Aorta (tissue), 5 donors: Measurements from ENCODE around the gene AURKB. TPM values are rescaled to one million over a fixed set of nuclear protein-coding genes. Genes with fewer than 3 reads are reported as not detected.
"Not testable (repeated sequence)": the region's sequence is repeated elsewhere in the genome, so short reads cannot be mapped to it uniquely, and the experiment has no call there.

Experiments used
- ATAC-seq: fragments of 200-7000 bp; cut with Tn5 transposase; one replicate; pipeline ENCODE4 v1.9.1; 2022; ENCODE audit warnings: moderate library complexity; ENCODE audit not compliant: low FRiP score
- DNase-seq, 2 donors: peaks; one replicate each; pipeline ENCODE4 v3.0.0-alpha.2; 2020
- H3K27ac ChIP-seq, 2 donors: one replicate each; pipeline ENCODE4 v1.5.1; 2013; ENCODE audit warnings: low read length in 2 of 2, mild to moderate bottlenecking in 2 of 2, moderate library complexity in 2 of 2, control low read depth in 1 of 2, inconsistent platforms in 1 of 2, low read depth in 1 of 2
- H3K27me3 ChIP-seq, 2 donors: one replicate each; pipeline ENCODE4 v1.6.1; 2013; ENCODE audit warnings: control low read depth in 1 of 2, low read length in 1 of 2, mild to moderate bottlenecking in 1 of 2, moderate library complexity in 1 of 2; ENCODE audit not compliant: insufficient read depth in 2 of 2, control insufficient read depth in 1 of 2
- H3K36me3 ChIP-seq, 2 donors: one replicate each; pipeline ENCODE4 v1.6.1; 2013; ENCODE audit warnings: control low read depth in 1 of 2, low read length in 1 of 2, mild to moderate bottlenecking in 1 of 2; ENCODE audit not compliant: insufficient read depth in 2 of 2, control insufficient read depth in 1 of 2
- H3K4me1 ChIP-seq, 2 donors: one replicate each; pipeline ENCODE4 v1.6.1; 2013; ENCODE audit warnings: low read length in 2 of 2, control low read depth in 1 of 2, mild to moderate bottlenecking in 1 of 2, moderate library complexity in 1 of 2; ENCODE audit not compliant: insufficient read depth in 2 of 2, control insufficient read depth in 1 of 2
- H3K4me3 ChIP-seq, 2 donors: one replicate each; pipeline ENCODE4 v1.5.1; 2013; ENCODE audit warnings: low read length in 2 of 2, control low read depth in 1 of 2, mild to moderate bottlenecking in 1 of 2
- H3K9me3 ChIP-seq: one replicate; pipeline ENCODE4 v1.6.1; 2013; ENCODE audit warnings: mild to moderate bottlenecking, low read length; ENCODE audit not compliant: control insufficient read depth
- WGBS, 2 donors: extraction: QIAGEN DNeasy Blood & Tissue Kit; methylation state at CpG; one replicate each; pipeline ENCODE4 v1.1.7; 2013; 5-methylcytosine and 5-hydroxymethylcytosine counted together
- intact Hi-C, 2 donors: fragments of 100-400 bp; cut with DNase I; formaldehyde crosslinking; loops; one replicate each; pipeline versions ENCODE4 v1.14.2 to v1.15.0; 2022
- polyA plus RNA-seq, 2 donors: library from polyadenylated mRNA; stranded (reverse); fragments of 200-250 nt; gene quantifications; one replicate each; pipeline ENCODE4 v1.2.3, GENCODE V29; 2013
- total RNA-seq, 2 donors: library from RNA; stranded (reverse); fragmentation: NEBNext Ultra II Directional; extraction: Animal tissue kit (Norgen Biotek cat#: 25700); gene quantifications; one replicate each; pipeline ENCODE4 v1.2.1, GENCODE V29; 2021
- donor health status: healthy with polysubstance abuse.
- donor health status: Bipolar disorder and iron deficiency.
- donor health status: DM: no; HTN: no; CAD: no.
- donor health status: DM: no; HTN: no; CAD: no.
- donor health status: DM: yes; HTN: yes; CAD: no.

Gene AURKB
- total and polyA plus RNA-seq, 4 donors: 0.81 to 3.1 TPM; not detected in 2

DNA sequence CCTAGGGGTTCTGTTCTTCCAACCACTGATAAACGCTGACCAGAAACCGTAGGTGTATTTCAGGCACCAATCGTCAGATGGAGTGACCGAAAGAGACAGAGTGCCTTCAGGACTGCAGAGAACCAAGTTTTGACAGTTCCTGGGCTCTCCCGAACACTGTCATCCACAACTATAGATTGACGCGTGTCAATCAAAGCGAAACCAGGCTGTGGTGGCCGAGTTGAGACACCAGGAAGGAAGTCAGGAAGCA is 11.9 kb upstream of the AURKB start:
- WGBS, 2 donors: 0 to 1% methylated on average over 9 of the region's 9 CpGs
- H3K27ac ChIP-seq: peak overlapping the region in 1 of 2 donors; percentile 95
- H3K36me3 ChIP-seq: no peaks in the 10 kb centered on the region
- no peaks in the 10 kb centered on the region for H3K9me3 ChIP-seq
- peak overlapping the region; percentile 48 to 62 for H3K4me3 ChIP-seq
- no peak for DNase-seq
- no peaks in the 10 kb centered on the region for H3K4me1 ChIP-seq
- no peaks in the 10 kb centered on the region for H3K27me3 ChIP-seq
- intact Hi-C loops: loop anchor here (1.0 to 2.0 kb wide), 3 partner anchors 72 to 103 kb away; partner anchors contain the start of genes HES7 (in 1 of the 2) and SLC25A35 (in 1 of the 2)
- peak; percentile 0 for ATAC-seq

DNA sequence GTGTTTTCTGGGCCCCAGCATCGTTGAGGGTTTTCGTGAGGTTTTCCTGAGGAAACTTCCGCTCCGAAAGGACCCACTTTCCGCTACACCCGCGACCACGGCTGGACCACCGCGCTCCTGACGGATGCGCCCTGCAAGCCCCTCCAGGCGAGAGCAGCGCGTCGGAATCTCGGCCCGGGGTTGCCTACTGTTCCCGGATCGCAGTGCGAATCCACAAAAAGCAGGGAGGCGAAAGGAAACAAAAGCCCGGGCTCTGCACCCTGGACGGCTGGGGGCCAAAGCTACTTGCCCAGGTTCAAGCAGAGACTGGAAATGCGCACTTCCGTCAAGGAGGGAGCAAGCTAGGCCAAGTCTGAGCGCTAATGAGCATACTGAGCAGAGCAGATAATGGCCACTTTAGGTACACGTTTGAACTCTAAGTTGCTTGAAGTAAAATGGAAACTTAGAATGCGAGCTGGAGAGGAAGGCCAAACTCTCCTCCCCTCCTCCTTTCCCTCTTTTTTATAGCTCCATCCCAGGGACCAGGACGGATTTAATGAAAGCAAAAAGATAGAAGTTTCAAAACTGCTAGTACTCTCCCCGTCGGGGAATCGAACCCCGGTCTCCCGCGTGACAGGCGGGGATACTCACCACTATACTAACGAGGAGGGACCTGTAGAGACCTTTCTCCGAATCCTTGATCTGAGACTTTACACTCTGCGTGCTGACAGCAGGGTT is 11.4 kb upstream of the AURKB start:
- intact Hi-C loops: loop anchor here (1.0 to 2.0 kb wide), 4 partner anchors 35 to 103 kb away; partner anchors contain the start of genes HES7 (in 1 of the 2) and SLC25A35 (in 1 of the 2)
- ATAC-seq (peak; percentile 89), DNase-seq (peak; percentile 86 to 94)
- Histone ChIP-seq H3K27ac (peak overlapping the region; percentile 78 to 95), H3K4me3 (peak overlapping the region; percentile 48 to 62), H3K27me3 (no peaks in the 10 kb centered on the region), H3K9me3 (no peaks in the 10 kb centered on the region), H3K36me3 (no peaks in the 10 kb centered on the region), H3K4me1 (no peaks in the 10 kb centered on the region)
- 0 to 1% methylated on average over 40 of the region's 40 CpGs for WGBS, 2 donors

DNA sequence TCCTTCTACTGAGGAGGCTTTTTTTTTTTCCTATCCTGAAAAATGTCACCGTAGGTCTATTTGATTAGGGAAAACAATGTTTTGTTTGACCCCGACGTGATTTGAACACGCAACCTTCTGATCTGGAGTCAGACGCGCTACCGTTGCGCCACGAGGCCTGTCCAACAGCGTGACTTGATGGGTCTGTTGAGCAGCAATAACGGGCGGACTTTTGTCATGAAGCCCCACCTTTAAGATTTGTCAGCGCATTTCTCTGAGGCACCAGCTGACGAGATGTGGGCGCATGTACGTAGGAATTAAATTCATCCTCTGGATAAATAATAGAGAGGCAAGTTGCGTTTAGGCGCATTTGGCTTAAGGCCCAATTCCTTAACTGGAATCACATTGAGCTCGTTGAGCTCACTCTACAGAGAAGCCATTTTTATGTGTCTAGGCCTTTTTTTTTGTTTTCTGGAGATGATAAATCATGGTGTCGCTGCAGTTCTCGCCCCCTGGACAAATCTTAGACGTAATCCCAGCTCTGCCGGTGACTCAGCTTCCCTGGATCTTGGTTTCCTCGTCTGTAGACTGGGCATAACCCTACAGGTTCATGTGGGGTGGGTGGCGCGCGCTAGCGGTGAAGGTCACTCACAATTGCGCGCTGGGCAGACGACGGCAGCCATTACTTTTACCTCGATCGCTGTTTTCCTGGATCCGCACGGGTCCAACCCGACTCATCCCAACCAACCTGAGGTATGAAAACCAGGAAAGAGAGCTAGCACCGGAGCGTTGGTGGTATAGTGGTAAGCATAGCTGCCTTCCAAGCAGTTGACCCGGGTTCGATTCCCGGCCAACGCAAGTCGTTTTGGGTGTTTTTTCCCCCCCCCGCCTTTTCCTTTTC is 10.6 kb upstream of the AURKB start:
- intact Hi-C loops: loop anchor here (1.0 kb wide), 1 partner anchor 34 kb away; no protein-coding TSS in a partner anchor
- no peaks in the 10 kb centered on the region for H3K4me1 ChIP-seq
- H3K27ac ChIP-seq: peak overlapping the region; percentile 78 to 93
- H3K27me3 ChIP-seq: no peaks in the 10 kb centered on the region
- ATAC-seq (peak; percentile 90), DNase-seq (peak; percentile 90 to 93)
- no peaks in the 10 kb centered on the region for H3K9me3 ChIP-seq
- 0% methylated on average over 45 of the region's 45 CpGs for WGBS, 2 donors
- H3K4me3 ChIP-seq: peak overlapping the region; percentile 28 to 33
- H3K36me3 ChIP-seq: no peaks in the 10 kb centered on the region

- WGBS, 2 donors: 90% methylated on average over 15 of the region's 15 CpGs
- H3K36me3 ChIP-seq, H3K27me3 ChIP-seq, H3K4me3 ChIP-seq, intact Hi-C loops, H3K9me3 ChIP-seq, ATAC-seq, H3K4me1 ChIP-seq, DNase-seq, H3K27ac ChIP-seq: not testable (repeated sequence)
Measured at GRCh38 chr17:8214000-8214399, 3.6 kb upstream of the AURKB start.

- H3K27ac ChIP-seq: no peak overlapping the region
- no peaks in the 10 kb centered on the region for H3K4me1 ChIP-seq
- no peak for ATAC-seq
- H3K4me3 ChIP-seq: no peak overlapping the region
- H3K9me3 ChIP-seq: no peaks in the 10 kb centered on the region
- intact Hi-C loops: no loop called here
- H3K36me3 ChIP-seq: no peaks in the 10 kb centered on the region
- WGBS, 2 donors: 84 to 86% methylated on average over 14 of the region's 14 CpGs
- no peaks in the 10 kb centered on the region for H3K27me3 ChIP-seq
- no peak for DNase-seq
Measured at GRCh38 chr17:8212312-8213180, 2.2 kb upstream of the AURKB start.

GRCh38 chr17:8210761-8211458 is 535 bp upstream of the AURKB start:
- H3K27ac ChIP-seq: no peak overlapping the region
- no peak for ATAC-seq
- intact Hi-C loops: no loop called here

DNA sequence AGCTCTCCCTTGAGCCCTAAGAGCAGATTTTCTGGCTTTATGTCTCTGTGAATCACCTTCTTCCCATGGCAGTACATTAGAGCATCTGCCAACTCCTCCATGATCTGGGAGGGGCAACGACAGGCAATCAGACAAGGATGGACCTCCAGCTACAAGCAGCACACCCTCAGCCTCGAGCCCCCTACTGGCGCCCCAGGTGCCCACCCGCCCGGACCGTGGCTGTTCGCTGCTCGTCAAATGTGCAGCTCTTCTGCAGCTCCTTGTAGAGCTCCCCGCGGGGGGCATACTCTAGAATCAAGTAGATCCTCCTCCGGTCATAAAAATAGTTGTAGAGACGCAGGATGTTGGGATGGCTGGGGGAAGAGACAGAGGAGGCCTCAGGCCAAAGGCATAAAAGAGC is 3.8 kb downstream of the AURKB start:
- no peak overlapping the region for H3K27ac ChIP-seq
- no peak overlapping the region for H3K4me3 ChIP-seq
- ATAC-seq: no peak
- H3K9me3 ChIP-seq: no peaks in the 10 kb centered on the region
- WGBS, 2 donors: 92 to 96% methylated on average over 12 of the region's 12 CpGs
- H3K4me1 ChIP-seq: no peaks in the 10 kb centered on the region
- no peaks in the 10 kb centered on the region for H3K27me3 ChIP-seq
- no peaks in the 10 kb centered on the region for H3K36me3 ChIP-seq
- intact Hi-C loops: no loop called here
- DNase-seq: no peak

More at GRCh38 chr17:8210761-8211458, 535 bp upstream of the AURKB start:
- Histone ChIP-seq H3K9me3 (no peaks in the 10 kb centered on the region), H3K4me1 (no peaks in the 10 kb centered on the region), H3K4me3 (peak overlapping the region; percentile 3 to 64), H3K36me3 (no peaks in the 10 kb centered on the region), H3K27me3 (no peaks in the 10 kb centered on the region)
- 10 to 12% methylated on average over 22 of the region's 22 CpGs for WGBS, 2 donors
- no peak for DNase-seq
